ENCODE measurements around the gene PGAP2.
A peak's percentile ranks its signal among the peaks of the same experiment; 100 is the strongest.

PGAP2 gene

DNA sequence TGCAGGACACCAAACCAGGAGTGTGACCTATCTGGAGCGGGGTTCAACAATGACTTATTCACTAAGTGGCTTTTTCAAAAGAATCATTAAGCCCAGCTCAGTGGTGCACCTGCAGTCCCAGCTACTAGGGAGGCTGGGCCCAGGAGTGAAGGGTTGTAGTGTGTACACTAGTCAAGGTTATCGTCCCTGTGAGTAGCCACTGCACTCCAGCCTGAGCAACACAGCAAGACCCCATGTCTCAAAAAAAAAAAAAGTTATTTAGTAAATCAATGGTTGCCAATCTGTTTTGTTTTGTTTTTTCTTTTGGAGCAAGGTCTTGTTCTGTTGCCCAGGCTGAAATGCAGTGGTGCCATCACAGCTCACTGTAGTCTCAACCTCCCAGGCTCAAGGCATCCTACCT, 24.5 kb downstream of the PGAP2 start:
- DNase-seq (ENCODE audit: low spot score), result no peak

DNA sequence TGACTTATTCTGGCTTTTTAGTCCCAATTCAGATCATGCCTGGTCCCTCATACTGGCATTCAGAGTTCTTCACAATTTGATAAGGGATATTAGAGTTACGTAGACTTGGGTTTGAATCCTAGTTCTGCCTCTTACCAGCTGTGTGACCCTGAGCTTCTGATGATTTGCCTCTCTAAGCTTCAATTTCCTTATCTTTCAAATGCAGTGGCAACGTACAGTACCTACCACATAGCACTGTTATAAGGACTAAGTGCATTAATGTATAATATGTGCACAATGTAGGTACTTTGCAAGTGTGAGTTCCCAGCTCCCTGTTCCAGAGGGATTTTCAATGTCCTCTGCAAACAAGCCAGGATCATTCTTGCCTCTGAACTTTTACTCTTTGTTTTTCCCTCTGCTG, 25.1 kb downstream of the PGAP2 start:
- no peak for DNase-seq (ENCODE audit: low spot score)

DNA sequence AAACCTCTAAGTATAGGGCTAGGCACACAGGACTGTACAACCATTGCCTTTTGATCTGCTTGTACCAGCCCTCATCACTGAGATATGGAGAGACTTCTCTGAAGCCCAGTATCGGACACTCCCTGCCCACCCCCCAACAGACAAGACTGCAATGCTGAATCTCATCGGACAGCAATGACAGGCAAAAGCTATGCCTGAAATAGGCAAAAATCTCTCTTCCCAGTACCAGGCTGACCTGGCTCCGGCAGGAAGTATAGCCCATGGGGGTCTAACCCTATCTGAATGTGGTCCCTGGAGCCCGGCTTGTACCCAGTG, 25.9 kb downstream of the PGAP2 start:
- DNase-seq (ENCODE audit: low spot score), result no peak

DNA sequence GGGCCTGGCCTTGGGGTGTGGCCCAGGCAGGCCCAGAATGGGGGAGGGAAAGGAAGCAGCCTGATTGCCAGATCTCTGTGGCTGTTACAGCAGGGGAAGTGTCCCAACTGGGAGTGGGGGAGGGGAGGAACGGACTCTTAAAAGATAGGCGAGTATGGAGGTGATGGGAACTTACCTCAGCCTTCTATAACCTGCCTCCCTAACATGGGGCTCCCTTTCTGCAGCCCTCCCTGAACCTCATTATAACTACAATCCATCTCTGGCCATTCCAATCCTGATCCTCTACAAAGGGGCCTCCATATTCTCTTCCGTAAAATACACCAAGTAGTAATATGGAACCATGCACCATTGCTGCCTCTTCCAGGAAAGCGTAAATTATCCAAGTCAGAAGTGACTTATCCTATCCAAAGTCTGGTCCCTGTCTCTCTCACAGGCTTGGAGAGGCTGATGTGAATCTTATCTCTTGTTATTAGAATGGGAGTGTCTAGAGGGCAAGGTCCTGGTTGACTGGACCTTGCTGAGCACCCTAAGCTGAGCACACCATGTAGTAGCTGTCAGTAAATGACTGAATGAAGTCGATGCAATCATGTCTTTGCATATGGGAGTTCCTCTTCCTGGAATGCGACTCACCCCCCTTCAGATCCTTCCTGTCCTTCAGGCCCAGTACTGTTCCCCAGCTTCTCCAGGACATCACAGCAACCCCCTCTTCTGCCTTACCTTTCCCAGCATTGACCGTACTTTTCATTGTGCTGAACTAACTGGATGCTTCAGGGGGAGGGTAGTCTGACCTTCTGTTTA, 26.5 kb downstream of the PGAP2 start:
- no peak for DNase-seq (ENCODE audit: low spot score)

DNA sequence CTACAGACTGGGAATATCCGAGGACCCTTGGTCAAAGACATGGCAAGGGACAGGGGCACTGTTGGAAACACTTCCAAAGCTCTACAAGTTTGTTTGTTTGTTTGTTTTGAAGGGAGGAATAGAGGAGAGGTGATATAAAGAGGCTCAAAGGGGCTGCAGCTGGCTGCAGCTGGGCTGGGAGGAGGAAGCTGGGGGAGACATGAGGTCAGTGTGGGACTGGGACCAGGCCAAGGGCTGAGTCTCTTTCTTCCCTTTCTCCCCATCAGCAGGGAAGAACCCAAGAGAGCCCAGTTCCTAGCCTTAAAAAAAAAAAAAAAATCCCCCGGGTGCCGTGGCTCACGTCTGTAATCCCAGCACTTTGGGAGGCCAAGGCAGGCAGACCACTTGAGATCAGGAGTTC, 27.4 kb downstream of the PGAP2 start:
- DNase-seq (ENCODE audit: low spot score), result no peak

DNA sequence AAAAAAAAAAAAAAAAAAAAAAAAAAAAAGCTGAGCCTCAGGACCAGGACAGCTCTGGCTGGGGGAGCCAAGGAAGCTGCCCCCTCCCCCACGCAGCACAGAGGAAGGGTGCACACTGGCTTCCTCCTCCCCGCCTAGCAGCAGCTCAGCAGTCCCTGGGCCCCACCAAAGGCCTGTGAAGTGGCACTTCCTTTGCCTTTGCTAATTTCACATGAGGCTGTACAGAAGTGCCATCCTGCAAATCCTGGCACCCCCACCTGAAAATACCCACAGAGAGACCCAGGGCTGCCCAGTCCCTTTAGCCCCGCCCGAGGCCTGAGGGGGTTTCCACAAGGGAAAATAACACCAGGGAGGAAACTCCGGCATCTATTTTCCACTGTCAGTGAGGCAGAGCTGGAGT, 28.5 kb downstream of the PGAP2 start:
- DNase-seq (ENCODE audit: low spot score), result peak; percentile 41

DNA sequence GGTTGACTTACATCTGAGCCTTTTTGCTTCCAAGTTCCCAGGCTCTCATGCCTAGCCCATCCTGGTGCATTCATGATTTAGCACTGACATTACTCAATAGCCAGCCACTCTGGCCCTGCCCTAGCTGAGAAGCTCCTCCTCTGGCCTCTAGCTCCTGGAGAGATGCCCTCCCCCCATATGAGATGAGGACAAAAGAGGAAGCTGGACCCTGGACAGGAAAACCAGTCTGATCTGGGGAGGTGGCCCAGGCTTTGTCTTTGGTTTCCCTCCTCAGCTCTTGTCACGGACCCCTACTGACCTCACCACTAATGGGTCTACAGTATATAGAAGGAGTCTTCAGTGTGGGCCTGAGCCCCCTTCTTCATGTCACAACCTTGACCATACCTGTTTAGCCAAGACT, 29.4 kb downstream of the PGAP2 start:
- no peak for DNase-seq (ENCODE audit: low spot score)

DNA sequence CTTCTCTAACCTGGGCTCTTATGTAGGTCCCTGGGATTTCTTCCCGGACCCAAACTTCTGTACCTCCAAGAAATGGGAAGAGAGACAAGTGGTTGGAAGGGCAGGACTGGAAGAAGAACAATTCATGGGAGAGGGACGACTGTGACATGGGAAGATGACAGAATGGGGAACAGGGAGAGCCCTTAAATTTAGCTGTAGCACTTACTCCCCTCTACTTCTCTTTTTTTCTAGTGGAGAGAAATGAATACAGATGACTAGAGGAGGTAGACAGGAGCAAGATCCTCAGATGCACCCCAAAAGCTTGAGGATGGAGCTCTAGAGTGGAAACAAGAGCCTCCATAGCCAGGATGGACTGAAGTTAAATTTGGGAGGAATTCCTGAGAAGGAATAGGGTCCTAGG, 30.1 kb downstream of the PGAP2 start:
- DNase-seq (ENCODE audit: low spot score), result no peak

DNA sequence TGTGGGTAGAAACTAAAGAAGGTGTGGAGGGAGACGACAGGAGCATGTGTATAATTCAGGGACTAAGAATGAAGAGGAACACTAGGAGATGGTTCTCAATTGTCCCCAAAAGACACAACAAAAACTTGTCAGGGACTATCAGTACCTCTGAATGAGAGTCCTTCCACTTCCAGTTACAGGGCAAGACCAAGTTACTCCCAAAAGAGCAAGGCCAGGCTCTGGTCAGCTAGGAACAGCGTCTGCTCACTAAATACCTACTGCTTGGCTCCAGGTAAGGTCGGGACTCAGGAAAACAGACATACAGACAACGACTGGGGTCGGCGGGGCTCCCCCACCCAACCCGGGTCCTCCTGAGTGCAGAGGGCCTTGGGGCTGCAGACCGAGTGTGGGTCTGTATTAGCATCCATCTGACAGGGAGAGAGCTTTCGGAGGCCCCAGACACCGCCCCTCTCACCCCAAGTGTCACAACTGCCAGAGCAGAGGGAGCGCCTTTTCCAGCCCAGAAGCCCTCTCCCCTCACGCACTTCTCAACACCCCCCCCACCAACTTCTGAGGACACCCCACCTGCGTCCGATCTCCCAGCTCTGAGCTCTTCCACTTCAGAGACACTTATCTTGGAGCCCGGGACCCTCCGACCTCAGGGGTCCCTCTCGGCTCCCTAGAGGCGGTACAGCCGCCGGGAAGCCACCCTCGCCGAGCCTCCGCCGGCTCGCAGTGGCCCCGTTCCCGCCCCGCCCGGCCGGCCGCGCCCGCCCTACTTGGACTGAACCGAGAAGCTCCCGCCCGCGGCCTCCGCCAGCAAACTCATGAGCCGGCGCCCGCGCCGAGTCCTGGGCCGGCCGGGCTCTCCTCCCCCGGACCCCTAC, 31.9 kb downstream of the PGAP2 start:
- DNase-seq (ENCODE audit: low spot score), result peak; percentile 30

DNA sequence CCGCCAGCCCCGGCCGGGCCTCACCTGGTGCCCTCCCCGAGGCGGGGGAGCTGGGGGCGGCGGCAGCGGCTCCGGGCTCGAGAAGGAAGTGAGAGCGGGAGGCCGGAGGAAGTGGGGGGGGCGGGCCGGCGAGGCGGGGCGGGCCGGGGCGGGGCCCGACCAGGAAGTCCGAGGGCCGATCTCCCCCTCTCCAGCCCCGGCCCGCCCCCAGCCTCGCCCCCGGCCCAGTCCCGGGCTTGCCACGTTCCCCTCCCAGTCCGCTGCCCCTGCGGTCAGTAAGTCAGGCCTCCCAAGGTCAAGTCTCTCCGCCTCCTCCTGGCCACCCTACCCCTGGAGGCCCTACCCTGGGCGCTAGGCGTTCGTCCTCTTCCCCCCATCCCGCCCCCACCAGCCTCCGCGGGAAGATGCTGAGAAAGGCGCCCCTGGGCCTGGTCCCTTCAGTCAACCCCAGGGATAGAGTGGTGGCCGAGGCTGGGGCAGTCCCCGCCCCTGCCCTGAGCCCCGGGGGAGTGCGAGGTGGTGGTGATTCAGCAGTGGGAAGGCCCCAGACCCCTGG, 32.6 kb downstream of the PGAP2 start, which contains the start of gene RHOG:
TSS of gene RHOG (minus strand) at position 90 of the 556 bp plus-strand sequence. CDS start 12,821 bp downstream, outside the sequence.
- no peak for DNase-seq (ENCODE audit: low spot score)

DNA sequence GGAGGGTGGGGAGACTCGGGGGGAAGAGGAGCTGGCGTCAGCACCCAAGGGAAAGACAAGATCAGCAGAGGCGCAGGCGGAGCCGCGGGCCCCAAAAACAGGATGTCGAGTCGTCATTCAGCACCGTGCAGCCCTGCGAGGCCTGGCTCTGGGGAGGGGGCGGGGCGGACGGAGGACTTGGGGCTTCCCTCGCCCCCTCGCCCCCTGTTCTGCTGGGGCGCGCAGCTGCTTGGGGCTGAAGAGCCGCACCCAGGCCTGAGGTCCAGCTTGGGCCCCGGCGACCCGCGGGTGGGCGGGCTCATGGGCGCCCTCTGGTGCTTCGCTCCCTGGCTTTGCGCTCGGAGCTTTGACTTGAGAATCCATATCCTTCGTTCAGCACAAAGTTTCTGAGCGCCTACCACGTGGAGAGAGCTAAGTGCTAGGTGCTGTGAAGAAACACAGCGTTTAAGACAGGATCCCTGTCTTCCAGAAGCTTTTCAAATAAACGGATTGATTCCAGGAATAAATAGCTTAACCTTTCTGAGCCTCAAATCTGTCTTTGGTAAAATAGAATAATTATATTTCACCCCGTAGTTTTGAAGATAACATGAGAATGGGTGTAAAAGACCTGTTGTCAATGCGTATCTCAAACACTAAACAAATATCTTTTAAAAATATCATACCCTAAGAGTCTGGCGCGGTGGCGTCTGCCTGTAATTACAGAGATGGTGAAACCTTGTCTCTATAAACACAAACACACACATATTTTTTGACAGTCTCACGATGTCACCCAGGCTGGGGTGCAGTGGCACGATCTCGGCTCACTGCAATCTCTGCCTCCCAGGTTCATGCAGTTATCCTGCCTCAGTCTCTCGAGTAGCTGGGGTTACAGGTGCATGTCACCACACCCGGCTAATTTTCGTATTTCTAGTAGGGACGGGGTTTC, 33.3 kb downstream of the PGAP2 start:
- DNase-seq (ENCODE audit: low spot score), result peak; percentile 93

DNA sequence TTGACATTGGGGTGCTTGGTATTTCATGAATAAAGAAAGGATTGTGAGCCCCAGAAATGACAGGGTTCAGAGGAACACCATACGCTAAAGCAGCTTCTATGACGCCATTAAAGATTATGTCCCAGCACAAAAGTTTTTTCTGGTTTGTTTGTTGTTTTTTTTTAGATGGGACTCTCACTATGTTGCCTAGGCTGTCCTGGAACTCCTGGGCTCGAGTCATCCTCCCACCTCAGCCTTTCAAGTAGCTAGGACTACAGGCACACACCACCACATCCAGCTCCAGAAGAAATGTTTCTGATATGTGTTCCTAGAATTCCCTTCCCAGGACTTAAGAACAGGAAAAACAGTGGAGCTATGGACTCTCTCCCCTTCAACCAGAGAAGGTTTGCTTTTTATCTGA, 35.0 kb downstream of the PGAP2 start:
- DNase-seq (ENCODE audit: low spot score), result no peak

DNA sequence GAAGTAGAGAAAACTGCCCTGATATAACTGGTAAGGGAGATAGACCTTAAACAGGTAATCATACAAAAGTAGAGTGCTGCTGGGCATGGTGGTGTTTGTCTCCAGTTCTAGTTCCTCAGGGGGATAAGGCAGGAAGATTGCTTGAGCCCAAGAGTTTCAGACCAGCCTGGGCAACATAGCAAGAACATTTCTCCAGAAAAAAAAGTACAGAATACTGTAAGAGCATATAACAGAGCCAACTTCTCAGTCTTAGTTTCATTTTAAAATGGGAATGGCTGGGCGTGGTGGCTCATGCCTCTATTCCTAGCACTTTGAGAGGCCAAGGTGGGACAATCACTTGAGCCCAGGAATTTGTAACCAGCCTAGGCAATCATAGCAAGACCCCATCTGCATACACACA, 36.9 kb downstream of the PGAP2 start:
- DNase-seq (ENCODE audit: low spot score), result no peak

DNA sequence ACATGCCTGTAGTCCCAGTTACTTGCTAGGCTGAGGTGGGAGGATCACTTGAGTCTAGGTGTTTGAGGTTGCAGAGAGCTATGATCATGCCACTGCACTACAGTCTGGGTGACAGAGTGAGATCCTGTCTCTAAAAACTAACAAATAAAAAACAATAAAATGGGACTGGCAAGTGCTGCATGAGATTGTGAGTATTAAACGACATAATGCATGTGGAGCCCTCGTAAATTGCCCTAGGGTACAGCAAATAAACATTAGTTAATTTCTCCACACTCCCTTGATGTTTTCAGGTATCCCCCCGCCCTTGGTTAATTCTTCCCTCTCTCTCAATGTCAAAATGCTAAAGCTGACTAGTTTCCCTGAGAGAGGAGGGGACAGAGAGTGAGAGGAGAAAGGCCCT, 37.3 kb downstream of the PGAP2 start:
- DNase-seq (ENCODE audit: low spot score), result no peak

DNA sequence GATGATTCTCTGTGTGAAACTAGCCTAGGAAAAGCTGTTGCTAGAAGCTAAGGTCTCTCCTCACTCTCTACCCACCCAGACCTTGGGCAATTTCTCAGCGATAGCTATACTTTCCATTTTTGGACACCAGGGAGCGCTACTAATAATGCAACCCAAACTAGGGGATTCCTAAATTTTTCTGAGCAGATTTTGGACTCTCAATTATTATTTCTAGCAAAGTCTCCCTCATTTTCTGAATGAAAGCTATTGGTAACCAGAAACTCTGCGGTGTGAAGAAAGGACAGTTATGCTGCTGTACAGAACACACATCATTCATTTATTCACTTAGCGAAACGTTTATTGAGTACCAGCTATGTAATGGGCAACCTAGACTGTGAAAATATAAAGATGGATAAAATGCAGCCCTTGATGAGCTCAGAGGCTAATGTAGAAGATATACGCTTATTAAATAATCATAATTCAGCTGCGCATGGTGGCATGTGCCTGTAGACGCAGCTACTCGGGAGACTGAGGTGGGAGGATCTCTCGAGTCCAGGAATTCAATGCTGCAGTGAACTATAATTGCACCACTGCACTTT, 41.0 kb downstream of the PGAP2 start:
- DNase-seq (ENCODE audit: low spot score), result peak; percentile 75

DNA sequence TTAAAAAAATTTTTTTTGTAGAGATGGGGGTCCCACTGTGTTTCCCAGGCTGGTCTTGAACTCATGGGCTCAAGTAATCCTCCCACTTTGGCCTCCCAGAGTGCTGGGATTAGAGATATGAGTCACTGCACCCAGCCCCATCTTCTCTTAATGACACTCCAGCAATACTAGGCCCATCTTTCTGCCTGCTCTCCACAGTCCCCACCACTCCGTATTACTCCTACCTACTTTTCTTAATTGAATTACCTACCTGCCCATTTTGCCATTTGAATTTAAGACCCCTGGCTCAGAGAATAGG, 45.1 kb downstream of the PGAP2 start:
- no peak for DNase-seq (ENCODE audit: low spot score)

DNA sequence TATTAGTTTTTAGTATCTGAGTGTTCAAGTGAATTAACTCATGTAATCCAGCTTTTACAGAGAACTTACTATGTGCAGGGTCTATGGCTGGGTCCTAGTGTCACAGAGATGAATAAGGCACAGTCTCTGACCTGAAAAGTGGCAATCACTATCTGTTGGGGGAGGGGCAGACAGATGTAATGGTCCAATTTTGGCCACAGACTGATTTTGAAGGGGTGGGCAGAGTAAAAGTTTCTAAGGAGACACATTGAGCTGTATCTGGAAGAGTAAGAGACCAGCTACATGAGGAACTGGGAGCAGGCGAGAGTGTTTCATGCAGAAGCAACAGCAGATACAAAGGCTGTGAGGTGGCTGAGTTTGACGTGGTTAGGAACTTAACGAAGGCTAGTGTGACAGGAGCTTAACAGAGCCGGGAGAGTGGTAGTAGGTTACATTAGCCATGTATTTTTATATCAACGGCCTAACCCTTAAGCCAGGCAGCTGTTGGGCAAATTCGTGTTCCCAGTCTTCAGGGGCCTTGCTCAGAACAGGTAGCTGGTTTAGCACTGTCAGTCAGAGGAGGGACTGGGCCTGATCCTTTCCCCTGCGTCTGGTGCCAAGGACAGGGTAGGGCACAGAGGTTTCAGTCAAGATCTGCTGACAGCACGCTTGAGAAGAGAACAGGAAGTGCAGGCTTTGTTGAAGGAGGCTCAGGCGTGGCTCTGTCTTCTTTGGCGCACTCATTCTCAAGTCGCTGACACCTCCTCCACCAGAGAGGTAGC, 45.7 kb downstream of the PGAP2 start:
- peak; percentile 75 for DNase-seq (ENCODE audit: low spot score)

DNA sequence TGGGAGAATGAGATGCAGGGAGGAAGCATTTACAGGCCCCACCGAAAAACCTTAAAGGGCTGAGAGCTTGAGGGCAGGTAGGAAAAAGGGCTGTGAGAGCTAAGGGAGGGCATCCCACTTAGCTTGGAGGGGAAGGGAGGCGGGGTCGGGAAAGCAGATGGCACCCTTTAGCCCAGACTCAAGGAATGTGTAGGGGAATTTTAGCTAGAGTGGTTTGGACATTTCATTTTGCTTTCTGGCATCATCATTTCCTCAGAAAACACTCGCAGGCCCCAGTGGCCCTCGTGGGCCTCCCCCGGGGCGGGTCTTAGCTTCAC, 46.3 kb downstream of the PGAP2 start:
- no peak for DNase-seq (ENCODE audit: low spot score)

DNA sequence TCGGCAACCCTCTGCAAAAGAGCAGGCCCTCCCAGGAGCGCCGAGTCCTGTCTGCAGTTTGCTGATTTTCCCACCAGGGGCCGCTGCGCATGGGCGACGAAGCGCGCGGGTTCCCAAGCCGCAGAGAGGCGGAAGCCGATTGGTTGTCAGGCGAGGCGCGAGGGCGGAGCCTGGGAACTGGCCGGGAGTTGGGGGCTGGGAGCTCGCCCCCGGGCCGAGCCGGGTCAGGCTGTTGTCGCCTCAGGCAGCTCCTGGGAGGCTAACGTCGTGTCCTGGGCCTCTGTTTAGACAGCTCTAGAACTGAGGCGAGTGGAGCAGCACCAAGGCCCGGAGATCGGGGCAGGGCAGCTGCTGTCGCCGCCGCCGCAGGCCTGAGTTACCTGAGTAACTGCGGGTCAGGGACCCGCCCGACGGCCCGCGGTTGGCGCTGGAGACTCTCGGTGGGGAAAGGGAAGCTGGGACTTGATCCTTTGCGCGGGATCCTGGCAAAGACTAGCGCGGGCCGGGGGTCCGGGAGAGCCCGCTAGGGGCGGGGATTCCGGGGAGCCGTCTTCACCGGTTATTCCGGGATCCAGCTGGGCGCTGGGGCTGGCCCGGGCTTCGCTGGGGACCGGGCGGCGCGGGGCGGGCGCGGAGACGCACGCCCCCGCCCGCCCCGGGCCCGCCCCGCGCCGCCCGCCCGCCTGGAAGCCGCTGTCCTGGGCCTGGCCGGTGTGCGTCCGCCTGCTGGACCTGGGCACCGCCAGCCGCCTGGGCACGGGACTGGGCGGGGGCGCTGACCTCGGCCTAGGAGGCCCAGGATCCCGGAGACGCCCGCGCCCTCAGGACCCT, 46.8 kb downstream of the PGAP2 start, which contains the start of gene STIM1:
TSS of gene STIM1 (plus strand) at position 688 of the 831 bp plus-strand sequence. CDS start 607 bp downstream, outside the sequence.
- DNase-seq (ENCODE audit: low spot score), result peak; percentile 98

DNA sequence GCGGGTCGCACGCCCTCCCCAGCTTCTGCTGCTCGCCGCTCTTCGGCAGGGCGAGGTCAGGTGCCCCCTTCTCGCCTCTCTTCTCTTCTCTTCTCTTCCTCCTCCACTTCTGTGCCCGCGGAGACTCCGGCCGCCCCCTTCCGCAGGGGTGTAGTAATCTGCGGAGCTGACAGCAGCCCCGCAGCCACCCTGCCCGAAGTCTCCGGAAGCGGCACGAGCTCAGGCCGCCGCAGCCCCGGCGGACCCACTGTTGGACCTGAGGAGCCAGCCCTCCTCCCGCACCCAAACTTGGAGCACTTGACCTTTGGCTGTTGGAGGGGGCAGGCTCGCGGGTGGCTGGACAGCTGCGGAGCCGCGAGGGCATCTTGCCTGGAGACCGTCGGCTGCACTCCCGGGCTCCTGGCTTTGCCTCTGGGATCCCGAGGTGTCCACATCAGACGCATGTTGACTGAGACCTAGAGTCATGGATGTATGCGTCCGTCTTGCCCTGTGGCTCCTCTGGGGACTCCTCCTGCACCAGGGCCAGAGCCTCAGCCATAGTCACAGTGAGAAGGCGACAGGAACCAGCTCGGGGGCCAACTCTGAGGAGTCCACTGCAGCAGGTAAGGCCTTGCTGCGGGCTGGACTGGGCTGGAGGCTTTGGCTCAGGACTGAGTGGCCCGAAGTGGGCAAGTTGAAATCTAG, 47.6 kb downstream of the PGAP2 start:
- DNase-seq (ENCODE audit: low spot score), result no peak

All from CD4-positive, alpha-beta T cell treated with Interleukin-15 for 4 hours (primary cell).